Activated CD4-positive, alpha-beta memory T cell treated with anti-CD3 and anti-CD28 coated beads for 36 hours (primary cell): ENCODE results near the gene KSR1. TPM values are rescaled to one million over a fixed set of nuclear protein-coding genes. Genes with fewer than 3 reads are reported as not detected.
"Not testable (repeated sequence)": the region's sequence is repeated elsewhere in the genome, so short reads cannot be mapped to it uniquely, and the experiment has no call there.

Source experiments
- CTCF ChIA-PET: fragments of 350-600 bp; sonication (Branson Sonifier 250); formaldehyde crosslinking; loops from one replicate; lab custom pipeline; 2021; ENCODE audit warnings: antibody characterized with exemption, inconsistent platforms; lab: Charles Lee
- POLR2A ChIA-PET: fragments of 350-600 bp; sonication (Branson Sonifier 250); formaldehyde crosslinking; loops from one replicate; lab custom pipeline; 2021; ENCODE audit warnings: antibody characterized with exemption; lab: Charles Lee
- DNase-seq: peaks from one replicate; pipeline ENCODE4 v3.0.0-alpha.2; 2020
- H3K27ac Mint-ChIP-seq: one replicate; pipeline ENCODE4 v1.8.0; 2021; ENCODE audit warnings: mixed read lengths
- H3K27me3 Mint-ChIP-seq: one replicate; pipeline ENCODE4 v1.8.0; 2021; ENCODE audit warnings: mixed read lengths
- H3K36me3 Mint-ChIP-seq: one replicate; pipeline ENCODE4 v1.8.0; 2021; ENCODE audit warnings: mixed read lengths
- H3K4me1 Mint-ChIP-seq: one replicate; pipeline ENCODE4 v1.8.0; 2021; ENCODE audit warnings: low read depth, mixed read lengths
- H3K4me3 Mint-ChIP-seq: one replicate; pipeline ENCODE4 v1.8.0; 2021; ENCODE audit warnings: mild to moderate bottlenecking, mixed read lengths
- H3K9me3 Mint-ChIP-seq: one replicate; pipeline ENCODE4 v1.8.0; 2021; ENCODE audit warnings: mixed read lengths
- intact Hi-C: fragments of 100-400 bp; cut with micrococcal nuclease; formaldehyde crosslinking; loops from one replicate; pipeline ENCODE4 v1.15.1; 2023
- total RNA-seq, 2 experiments: library from RNA; stranded (reverse); gene quantifications; one replicate each; pipeline ENCODE4 v1.2.3, GENCODE V29; 2021

The KSR1 gene
- total RNA-seq, 2 experiments from 2014 or later: 55.0 to 60.8 TPM

GRCh38 chr17:27446569-27447301 lies 9.5 kb upstream of the KSR1 start:
- Mint-ChIP-seq H3K4me3 (no peak overlapping the region), H3K36me3 (no peaks in the 10 kb centered on the region), H3K27ac (no peak overlapping the region), H3K4me1 (no peaks in the 10 kb centered on the region), H3K27me3 (peaks cover 2% of the 10 kb centered on the region), H3K9me3 (no peaks in the 10 kb centered on the region)
- POLR2A ChIA-PET: no interaction called here
- intact Hi-C loops: no loop called here
- CTCF ChIA-PET: no interaction called here
- DNase-seq: no peak

DNA sequence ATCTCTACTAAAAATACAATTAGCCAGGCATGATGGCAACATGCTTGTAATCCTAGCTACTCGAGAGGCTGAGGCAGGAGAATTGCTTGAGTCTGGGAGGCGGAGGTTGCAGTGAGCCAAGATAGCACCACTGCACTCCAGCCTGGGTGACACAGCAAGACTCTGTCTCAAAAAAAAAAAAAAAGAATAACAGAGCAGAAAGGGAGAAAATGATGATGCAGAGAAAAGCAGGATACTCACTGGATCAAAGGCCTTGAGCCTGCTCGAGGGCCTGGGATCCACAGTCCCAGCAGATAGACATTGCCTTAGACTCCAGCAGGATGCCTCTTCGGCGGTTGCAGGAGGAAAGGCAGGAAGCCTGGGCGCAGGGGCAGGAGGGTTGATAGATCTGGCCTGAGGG lies 7.7 kb upstream of the KSR1 start:
- H3K4me1 Mint-ChIP-seq, intact Hi-C loops, H3K9me3 Mint-ChIP-seq, CTCF ChIA-PET, DNase-seq, H3K27ac Mint-ChIP-seq, POLR2A ChIA-PET, H3K4me3 Mint-ChIP-seq, H3K36me3 Mint-ChIP-seq, H3K27me3 Mint-ChIP-seq: not testable (repeated sequence)

DNA sequence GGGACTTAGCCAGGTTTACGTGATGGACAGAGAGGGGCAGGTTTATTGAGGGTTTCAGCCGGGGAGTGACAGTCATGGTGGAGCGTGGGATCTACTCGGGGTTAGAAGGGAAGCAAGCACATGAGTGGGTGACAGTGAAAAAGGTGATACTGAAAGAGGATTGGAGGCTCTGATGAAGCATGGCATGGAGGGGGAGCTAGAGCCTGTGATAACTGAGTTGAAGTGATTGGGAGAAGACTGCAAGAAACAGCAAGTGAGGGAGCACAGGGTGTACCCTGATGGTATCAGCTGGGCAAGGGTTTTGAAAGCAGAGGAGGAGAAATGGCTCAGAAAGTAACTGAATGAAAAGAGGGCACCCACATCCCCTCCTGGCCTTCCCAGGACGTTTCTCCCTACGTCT lies 6.7 kb upstream of the KSR1 start:
- H3K9me3 Mint-ChIP-seq: no peaks in the 10 kb centered on the region
- DNase-seq: no peak
- intact Hi-C loops: no loop called here
- no peak overlapping the region for H3K4me3 Mint-ChIP-seq
- ChIA-PET POLR2A (no interaction called here), CTCF (no interaction called here)
- peaks cover 7% of the 10 kb centered on the region for H3K4me1 Mint-ChIP-seq
- H3K27me3 Mint-ChIP-seq: peaks cover 2% of the 10 kb centered on the region
- no peaks in the 10 kb centered on the region for H3K36me3 Mint-ChIP-seq
- H3K27ac Mint-ChIP-seq: no peak overlapping the region

- H3K27me3 Mint-ChIP-seq: peaks cover 2% of the 10 kb centered on the region
- ChIA-PET CTCF (no interaction called here), POLR2A (no interaction called here)
- no peak overlapping the region for H3K27ac Mint-ChIP-seq
- peaks cover 9% of the 10 kb centered on the region for H3K4me1 Mint-ChIP-seq
- DNase-seq: no peak
- no peak overlapping the region for H3K4me3 Mint-ChIP-seq
- intact Hi-C loops: no loop called here
- H3K36me3 Mint-ChIP-seq: no peaks in the 10 kb centered on the region
- no peaks in the 10 kb centered on the region for H3K9me3 Mint-ChIP-seq
Measured at GRCh38 chr17:27449988-27450387, 6.3 kb upstream of the KSR1 start.

GRCh38 chr17:27450416-27450815 lies 5.8 kb upstream of the KSR1 start:
- H3K4me1 Mint-ChIP-seq: peaks cover 13% of the 10 kb centered on the region
- ChIA-PET CTCF (no interaction called here), POLR2A (no interaction called here)
- H3K36me3 Mint-ChIP-seq: no peaks in the 10 kb centered on the region
- intact Hi-C loops: no loop called here
- H3K27me3 Mint-ChIP-seq: peaks cover 2% of the 10 kb centered on the region
- no peak overlapping the region for H3K4me3 Mint-ChIP-seq
- no peak overlapping the region for H3K27ac Mint-ChIP-seq
- no peak for DNase-seq
- H3K9me3 Mint-ChIP-seq: no peaks in the 10 kb centered on the region

DNA sequence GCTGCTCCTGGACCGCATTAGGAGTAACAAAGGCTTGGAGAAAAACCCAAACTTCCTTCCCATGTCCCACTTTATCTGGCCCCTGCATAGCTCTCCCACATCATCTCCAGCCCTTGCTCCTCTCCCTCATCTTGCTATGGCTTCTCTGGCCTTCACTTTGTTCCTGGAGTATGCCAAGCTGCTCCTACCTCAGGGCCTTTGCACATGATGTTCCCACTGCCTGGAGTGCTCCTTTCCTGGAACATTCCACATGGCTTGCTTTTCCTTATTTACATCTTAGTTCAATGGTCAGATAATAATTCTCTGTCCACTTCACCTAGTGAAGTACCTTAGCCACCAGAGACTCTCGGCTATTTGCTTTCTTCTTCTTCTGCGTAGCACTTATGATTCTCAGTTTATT lies 4.3 kb upstream of the KSR1 start:
- Mint-ChIP-seq H3K27me3 (no peaks in the 10 kb centered on the region), H3K27ac (no peak overlapping the region), H3K4me3 (no peak overlapping the region), H3K4me1 (peaks cover 16% of the 10 kb centered on the region), H3K9me3 (no peaks in the 10 kb centered on the region), H3K36me3 (no peaks in the 10 kb centered on the region)
- POLR2A ChIA-PET: no interaction called here
- intact Hi-C loops: no loop called here
- DNase-seq: no peak
- CTCF ChIA-PET: interaction anchor here (0.7 to 1.6 kb wide), 2 partner anchors 13 to 148 kb away, joined by 3 to 7 read pairs; no protein-coding TSS in a partner anchor

GRCh38 chr17:27452828-27453227 lies 3.4 kb upstream of the KSR1 start:
- ChIA-PET CTCF (interaction anchor here (1.6 kb wide), 1 partner anchor 147 kb away, joined by 7 read pairs; no protein-coding TSS in a partner anchor), POLR2A (no interaction called here)
- Mint-ChIP-seq H3K4me1 (peaks cover 19% of the 10 kb centered on the region), H3K36me3 (no peaks in the 10 kb centered on the region), H3K27ac (no peak overlapping the region), H3K9me3 (no peaks in the 10 kb centered on the region), H3K4me3 (no peak overlapping the region), H3K27me3 (no peaks in the 10 kb centered on the region)
- no peak for DNase-seq
- intact Hi-C loops: no loop called here

GRCh38 chr17:27453471-27453870 lies 2.8 kb upstream of the KSR1 start:
- Mint-ChIP-seq H3K36me3 (peaks cover 3% of the 10 kb centered on the region), H3K9me3 (no peaks in the 10 kb centered on the region), H3K27ac (no peak overlapping the region), H3K4me1 (peaks cover 23% of the 10 kb centered on the region), H3K27me3 (no peaks in the 10 kb centered on the region), H3K4me3 (no peak overlapping the region)
- CTCF ChIA-PET: interaction anchor here (0.6 kb wide), 1 partner anchor 45 kb away, joined by 3 read pairs; no protein-coding TSS in a partner anchor
- DNase-seq: no peak
- POLR2A ChIA-PET: no interaction called here
- intact Hi-C loops: no loop called here

DNA sequence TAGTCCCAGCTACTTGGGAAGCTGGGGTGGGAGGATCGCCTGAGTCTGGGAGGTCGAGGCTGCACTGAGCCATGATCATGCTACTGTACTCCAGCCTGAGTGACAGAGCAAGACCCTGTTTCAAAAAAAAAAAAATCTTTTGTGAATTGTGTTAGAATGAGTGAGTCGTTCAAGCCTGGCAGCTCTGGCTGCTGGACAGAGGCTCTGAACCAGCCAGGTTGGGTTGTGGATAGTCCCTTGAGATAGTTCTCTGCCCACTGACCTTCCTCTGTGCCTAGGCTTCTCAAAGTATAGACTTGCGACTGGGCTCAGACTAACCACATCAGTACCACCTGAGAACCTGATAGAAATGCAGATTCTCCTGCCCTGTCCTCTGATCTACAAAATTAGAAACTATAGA lies 2.2 kb upstream of the KSR1 start:
- intact Hi-C loops: loop anchor here (2.0 kb wide), 1 partner anchor 147 kb away; no protein-coding TSS in a partner anchor
- DNase-seq: no peak
- no peak overlapping the region for H3K4me3 Mint-ChIP-seq
- H3K27me3 Mint-ChIP-seq: no peaks in the 10 kb centered on the region
- peaks cover 29% of the 10 kb centered on the region for H3K4me1 Mint-ChIP-seq
- CTCF ChIA-PET: interaction anchor here (0.6 to 7.6 kb wide), 4 partner anchors 46 to 146 kb away, joined by 3 to 56 read pairs (median 3); no protein-coding TSS in a partner anchor
- H3K27ac Mint-ChIP-seq: no peak overlapping the region
- H3K36me3 Mint-ChIP-seq: peaks cover 3% of the 10 kb centered on the region
- POLR2A ChIA-PET: no interaction called here
- H3K9me3 Mint-ChIP-seq: no peaks in the 10 kb centered on the region

DNA sequence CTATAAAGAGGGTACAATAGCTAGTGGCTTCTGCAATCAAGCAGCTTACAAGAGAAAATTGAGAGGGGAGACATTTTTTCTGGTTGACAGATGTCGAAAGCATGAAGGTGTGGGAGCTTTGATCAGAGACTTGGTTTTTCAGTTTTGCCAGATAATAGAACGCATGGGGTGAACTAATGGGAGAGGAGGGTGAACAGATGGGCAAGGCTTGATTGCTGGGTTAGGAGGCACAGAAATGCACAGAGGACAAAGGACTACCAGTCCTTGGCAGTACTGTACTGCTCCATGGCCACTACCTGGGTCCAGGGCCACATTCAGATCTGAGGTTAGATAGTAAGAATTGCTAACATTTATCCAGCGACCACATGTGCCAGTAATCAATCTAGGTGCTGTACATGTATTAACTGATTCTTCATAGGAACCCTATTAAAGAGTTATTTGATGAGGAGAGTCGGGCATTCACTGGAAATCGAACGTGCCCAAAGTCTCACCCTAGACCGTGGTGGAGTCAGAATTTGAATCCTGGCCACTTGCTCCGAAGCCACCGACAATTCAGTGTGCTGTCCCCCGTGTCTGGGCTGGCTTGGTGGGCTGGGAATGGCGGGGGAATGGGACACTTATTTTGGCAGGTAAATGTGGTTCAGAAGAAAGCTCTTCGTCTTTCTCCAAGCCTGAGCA lies 873 bp upstream of the KSR1 start:
- Mint-ChIP-seq H3K27ac (no peak overlapping the region), H3K9me3 (no peaks in the 10 kb centered on the region), H3K36me3 (peaks cover 3% of the 10 kb centered on the region), H3K4me3 (peak overlapping the region; percentile 56), H3K27me3 (no peaks in the 10 kb centered on the region), H3K4me1 (peaks cover 39% of the 10 kb centered on the region)
- no peak for DNase-seq
- CTCF ChIA-PET: interaction anchor here (0.9 to 7.6 kb wide), 18 partner anchors 10 to 219 kb away, joined by 3 to 56 read pairs (median 4); no protein-coding TSS in a partner anchor
- intact Hi-C loops: loop anchor here (2.0 to 5.0 kb wide), 2 partner anchors 68 to 145 kb away; no protein-coding TSS in a partner anchor
- POLR2A ChIA-PET: interaction anchor here (0.9 to 3.7 kb wide), 5 partner anchors 11 to 124 kb away, joined by 3 to 26 read pairs (median 6); no protein-coding TSS in a partner anchor

DNA sequence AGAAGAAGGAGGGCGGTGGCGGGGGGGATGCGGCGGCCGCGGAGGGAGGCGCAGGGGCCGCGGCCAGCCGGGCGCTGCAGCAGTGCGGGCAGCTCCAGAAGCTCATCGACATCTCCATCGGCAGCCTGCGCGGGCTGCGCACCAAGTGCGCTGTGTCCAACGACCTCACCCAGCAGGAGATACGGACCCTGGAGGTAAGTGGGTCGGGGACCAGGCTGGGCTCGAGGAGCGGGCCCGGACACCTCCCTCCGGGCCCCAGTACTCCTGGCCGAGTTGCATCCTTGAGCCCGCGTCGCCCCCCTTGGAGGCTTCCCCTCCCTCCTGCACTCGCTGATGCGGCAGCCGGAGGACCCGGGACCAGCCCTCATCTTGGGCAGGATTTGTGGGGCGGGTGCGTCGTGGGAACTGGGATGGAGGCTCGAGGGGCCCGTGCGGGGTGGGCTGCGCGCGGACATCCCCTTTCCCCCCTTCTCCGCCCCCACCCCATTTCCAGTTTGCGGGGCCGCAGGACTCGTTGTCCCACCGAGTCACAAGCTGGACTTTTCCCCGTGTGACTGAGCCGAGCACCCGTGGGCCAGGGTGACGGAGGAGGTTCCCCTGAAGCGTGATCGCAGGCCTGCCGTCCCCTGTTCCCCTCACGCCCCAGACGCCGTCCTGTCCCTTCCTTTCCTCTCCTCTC lies 572 bp downstream of the KSR1 start:
- intact Hi-C loops: loop anchor here (1.0 to 5.0 kb wide), 3 partner anchors 9 to 70 kb away; no protein-coding TSS in a partner anchor
- CTCF ChIA-PET: interaction anchor here (1.2 to 7.6 kb wide), 12 partner anchors 8 to 144 kb away, joined by 3 to 56 read pairs (median 8); no protein-coding TSS in a partner anchor

More for the DNA sequence above, 572 bp downstream of the KSR1 start:
- Mint-ChIP-seq H3K4me3 (peak overlapping the region; percentile 92), H3K27ac (peak overlapping the region; percentile 80), H3K4me1 (peaks cover 46% of the 10 kb centered on the region), H3K36me3 (peaks cover 3% of the 10 kb centered on the region), H3K9me3 (no peaks in the 10 kb centered on the region), H3K27me3 (no peaks in the 10 kb centered on the region)
- POLR2A ChIA-PET: interaction anchor here (1.1 to 3.7 kb wide), 5 partner anchors 9 to 162 kb away, joined by 3 to 26 read pairs (median 9); no protein-coding TSS in a partner anchor
- DNase-seq: no peak
